CD4-positive, alpha-beta T cell (primary cell): ENCODE results near the gene NTMT2. TPM values are rescaled to one million over a fixed set of nuclear protein-coding genes. Genes with fewer than 3 reads are reported as not detected.

Experiments used
- ATAC-seq: fragments of 200-7000 bp; cut with Tn5 transposase; one replicate; pipeline ENCODE4 v1.10.0; 2022; ENCODE audit warnings: mild to moderate bottlenecking; ENCODE audit not compliant: poor library complexity
- CTCF ChIA-PET: fragments of 350-600 bp; sonication (Branson Sonifier 250); formaldehyde crosslinking; loops from one replicate; lab custom pipeline; 2021; ENCODE audit warnings: antibody characterized with exemption, inconsistent platforms; lab: Charles Lee
- POLR2A ChIA-PET: fragments of 350-600 bp; sonication (Branson Sonifier 250); formaldehyde crosslinking; loops from one replicate; lab custom pipeline; 2021; ENCODE audit warnings: antibody characterized with exemption, inconsistent platforms; lab: Charles Lee
- DNase-seq, 14 experiments: peaks; one replicate each; pipeline ENCODE4 v3.0.0-alpha.2; 2013 to 2020; ENCODE audit warnings: mixed read lengths in 2 of 14
- H3K27ac ChIP-seq, 2 donors: one replicate each; pipeline versions ENCODE4 v1.5.1 to v1.7.0; 2013; ENCODE audit warnings: low read length in 2 of 2, low read depth in 1 of 2, mild to moderate bottlenecking in 1 of 2
- H3K27me3 ChIP-seq, 2 experiments: 1 replicate in 1 of 2; 2 replicates in 1 of 2; pipeline versions ENCODE4 v1.6.1 to v1.7.0; 2013; ENCODE audit warnings: low read length in 2 of 2, control low read depth in 1 of 2, mild to moderate bottlenecking in 1 of 2, moderate library complexity in 1 of 2; ENCODE audit not compliant: insufficient read depth in 2 of 2, control insufficient read depth in 1 of 2
- H3K36me3 ChIP-seq: one replicate; pipeline ENCODE4 v1.6.1; 2013; ENCODE audit warnings: low read length, control low read depth; ENCODE audit not compliant: insufficient read depth
- H3K4me1 ChIP-seq: one replicate; pipeline ENCODE4 v1.6.1; 2013; ENCODE audit warnings: low read length, control low read depth; ENCODE audit not compliant: insufficient read depth
- H3K4me3 ChIP-seq: one replicate; pipeline ENCODE4 v1.5.1; 2013; ENCODE audit warnings: mild to moderate bottlenecking, low read length, moderate library complexity
- H3K9me3 ChIP-seq, 2 experiments: 1 replicate in 1 of 2; 2 replicates in 1 of 2; pipeline versions ENCODE4 v1.6.1 to v1.7.0; 2013; ENCODE audit warnings: low read length in 2 of 2, mild to moderate bottlenecking in 2 of 2, control low read depth in 1 of 2, moderate library complexity in 1 of 2; ENCODE audit not compliant: control insufficient read depth in 1 of 2, insufficient read depth in 1 of 2
- H3K27ac Mint-ChIP-seq: one replicate; pipeline ENCODE4 v1.8.0; 2020; ENCODE audit warnings: mixed read lengths
- H3K27me3 Mint-ChIP-seq: one replicate; pipeline ENCODE4 v1.8.0; 2021; ENCODE audit warnings: mixed read lengths
- H3K36me3 Mint-ChIP-seq: one replicate; pipeline ENCODE4 v1.8.0; 2021; ENCODE audit warnings: low read depth, mixed read lengths
- H3K4me1 Mint-ChIP-seq: one replicate; pipeline ENCODE4 v1.8.0; 2021; ENCODE audit warnings: low read depth, mixed read lengths
- H3K4me3 Mint-ChIP-seq: one replicate; pipeline ENCODE4 v1.8.0; 2020; ENCODE audit warnings: mild to moderate bottlenecking, mixed read lengths
- H3K9me3 Mint-ChIP-seq: one replicate; pipeline ENCODE4 v1.8.0; 2020; ENCODE audit warnings: mixed read lengths
- CTCF ChIP-seq: fragments of 200-600 bp; IDR thresholded peaks from one replicate; pipeline ENCODE4 v1.8.0; 2022; ENCODE audit warnings: antibody characterized with exemption, mild to moderate bottlenecking
- intact Hi-C, 2 experiments: fragments of 100-400 bp; cut with DNase I in 1 of 2; cut with micrococcal nuclease in 1 of 2; formaldehyde crosslinking; loops; one replicate each; pipeline versions ENCODE4 v1.15.1 to v1.9.0; 2023 to 2025; cut with DNase I, micrococcal nuclease
- total RNA-seq, 174 experiments: library from RNA in 2 of 174; stranded (reverse) in 2 of 174; gene quantifications; one replicate each; pipeline ENCODE4 v1.2.3 and lab custom pipeline; 2021 to 2026

The NTMT2 gene
- total RNA-seq, 2 experiments from 2014 or later: not detected

GRCh38 chr1:170182442-170182841 is 36.7 kb downstream of the NTMT2 start:
- no peaks in the 10 kb centered on the region for H3K27me3 ChIP-seq
- no peaks in the 10 kb centered on the region for H3K36me3 Mint-ChIP-seq
- H3K27me3 Mint-ChIP-seq: peaks cover 6% of the 10 kb centered on the region
- H3K27ac Mint-ChIP-seq: no peak overlapping the region
- no peaks in the 10 kb centered on the region for H3K4me1 Mint-ChIP-seq
- ChIA-PET POLR2A (no interaction called here), CTCF (no interaction called here)
- no peak overlapping the region for H3K4me3 ChIP-seq
- no peaks in the 10 kb centered on the region for H3K9me3 ChIP-seq
- ATAC-seq: no peak
- no peak for TF ChIP-seq CTCF
- DNase-seq: no peak
- H3K9me3 Mint-ChIP-seq: no peaks in the 10 kb centered on the region
- no peak overlapping the region for H3K27ac ChIP-seq
- no peaks in the 10 kb centered on the region for H3K4me1 ChIP-seq
- H3K36me3 ChIP-seq: no peaks in the 10 kb centered on the region
- no peak overlapping the region for H3K4me3 Mint-ChIP-seq
- intact Hi-C loops: no loop called here

- Mint-ChIP-seq H3K36me3 (no peaks in the 10 kb centered on the region), H3K27me3 (peaks cover 10% of the 10 kb centered on the region), H3K4me3 (no peak overlapping the region), H3K27ac (no peak overlapping the region), H3K4me1 (no peaks in the 10 kb centered on the region), H3K9me3 (peaks cover 21% of the 10 kb centered on the region)
- intact Hi-C loops: no loop called here
- peaks cover 3 to 11% of the 10 kb centered on the region in 2 experiments for H3K27me3 ChIP-seq
- ATAC-seq (no peak), DNase-seq (no peak)
- H3K27ac ChIP-seq: no peak overlapping the region
- no peak overlapping the region for H3K4me3 ChIP-seq
- H3K36me3 ChIP-seq: no peaks in the 10 kb centered on the region
- ChIA-PET POLR2A (no interaction called here), CTCF (no interaction called here)
- H3K9me3 ChIP-seq: peaks cover 5 to 18% of the 10 kb centered on the region in 2 experiments
- H3K4me1 ChIP-seq: no peaks in the 10 kb centered on the region
- TF ChIP-seq CTCF: no peak
These were observed 46.8 kb downstream of the NTMT2 start for GRCh38 chr1:170192546-170192945.

- H3K9me3 ChIP-seq: peaks cover 5 to 18% of the 10 kb centered on the region in 2 experiments
- TF ChIP-seq CTCF: no peak
- ATAC-seq: no peak
- Mint-ChIP-seq H3K36me3 (no peaks in the 10 kb centered on the region), H3K27ac (no peak overlapping the region), H3K9me3 (peaks cover 14% of the 10 kb centered on the region), H3K4me3 (no peak overlapping the region), H3K4me1 (no peaks in the 10 kb centered on the region), H3K27me3 (peaks cover 25% of the 10 kb centered on the region)
- no peak for DNase-seq
- H3K27me3 ChIP-seq: peaks cover 3 to 11% of the 10 kb centered on the region in 2 experiments
- no peak overlapping the region for H3K27ac ChIP-seq
- intact Hi-C loops: no loop called here
- CTCF ChIA-PET: no interaction called here
- no peak overlapping the region for H3K4me3 ChIP-seq
- POLR2A ChIA-PET: no interaction called here
- no peaks in the 10 kb centered on the region for H3K36me3 ChIP-seq
- H3K4me1 ChIP-seq: no peaks in the 10 kb centered on the region
These were observed 48.7 kb downstream of the NTMT2 start for GRCh38 chr1:170194451-170194850.
